ENCODE results near the gene CCDC85B. TPM values are rescaled to one million over a fixed set of nuclear protein-coding genes. Genes with fewer than 3 reads are reported as not detected.

CCDC85B gene
- polyA plus RNA-seq, 1 experiment: 33.4 TPM

GRCh38 chr11:65859812-65860277 lies 30.6 kb upstream of the CCDC85B start:
- DNase-seq (ENCODE audit: low read depth): no peak
- Histone ChIP-seq H3K27me3 (ENCODE audit: control insufficient read depth, insufficient read depth, low read length) (no peaks in the 10 kb centered on the region), H3K4me3 (ENCODE audit: low read depth, low read length) (peak overlapping the region; percentile 93), H3K36me3 (ENCODE audit: control insufficient read depth, insufficient read depth, low read length) (peaks cover 35% of the 10 kb centered on the region)
- POLR2A ChIA-PET: interaction anchor here (0.5 to 1.2 kb wide), 9 partner anchors 11 to 584 kb away, joined by 3 to 16 read pairs (median 4); partner anchors contain the start of genes BANF1 and FIBP
- TF ChIP-seq, protein P1, sequence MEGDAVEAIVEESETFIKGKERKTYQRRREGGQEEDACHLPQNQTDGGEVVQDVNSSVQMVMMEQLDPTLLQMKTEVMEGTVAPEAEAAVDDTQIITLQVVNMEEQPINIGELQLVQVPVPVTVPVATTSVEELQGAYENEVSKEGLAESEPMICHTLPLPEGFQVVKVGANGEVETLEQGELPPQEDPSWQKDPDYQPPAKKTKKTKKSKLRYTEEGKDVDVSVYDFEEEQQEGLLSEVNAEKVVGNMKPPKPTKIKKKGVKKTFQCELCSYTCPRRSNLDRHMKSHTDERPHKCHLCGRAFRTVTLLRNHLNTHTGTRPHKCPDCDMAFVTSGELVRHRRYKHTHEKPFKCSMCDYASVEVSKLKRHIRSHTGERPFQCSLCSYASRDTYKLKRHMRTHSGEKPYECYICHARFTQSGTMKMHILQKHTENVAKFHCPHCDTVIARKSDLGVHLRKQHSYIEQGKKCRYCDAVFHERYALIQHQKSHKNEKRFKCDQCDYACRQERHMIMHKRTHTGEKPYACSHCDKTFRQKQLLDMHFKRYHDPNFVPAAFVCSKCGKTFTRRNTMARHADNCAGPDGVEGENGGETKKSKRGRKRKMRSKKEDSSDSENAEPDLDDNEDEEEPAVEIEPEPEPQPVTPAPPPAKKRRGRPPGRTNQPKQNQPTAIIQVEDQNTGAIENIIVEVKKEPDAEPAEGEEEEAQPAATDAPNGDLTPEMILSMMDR (IDR thresholded peaks at IDR 0.05; ENCODE audit: insufficient read depth, low read depth, low read length): no peak
- CTCF ChIA-PET: interaction anchor here (0.6 to 4.5 kb wide), 24 partner anchors 10 to 921 kb away, joined by 3 to 70 read pairs (median 4); partner anchors contain the start of genes CCDC85B, EFEMP2, FIBP and KAT5

DNA sequence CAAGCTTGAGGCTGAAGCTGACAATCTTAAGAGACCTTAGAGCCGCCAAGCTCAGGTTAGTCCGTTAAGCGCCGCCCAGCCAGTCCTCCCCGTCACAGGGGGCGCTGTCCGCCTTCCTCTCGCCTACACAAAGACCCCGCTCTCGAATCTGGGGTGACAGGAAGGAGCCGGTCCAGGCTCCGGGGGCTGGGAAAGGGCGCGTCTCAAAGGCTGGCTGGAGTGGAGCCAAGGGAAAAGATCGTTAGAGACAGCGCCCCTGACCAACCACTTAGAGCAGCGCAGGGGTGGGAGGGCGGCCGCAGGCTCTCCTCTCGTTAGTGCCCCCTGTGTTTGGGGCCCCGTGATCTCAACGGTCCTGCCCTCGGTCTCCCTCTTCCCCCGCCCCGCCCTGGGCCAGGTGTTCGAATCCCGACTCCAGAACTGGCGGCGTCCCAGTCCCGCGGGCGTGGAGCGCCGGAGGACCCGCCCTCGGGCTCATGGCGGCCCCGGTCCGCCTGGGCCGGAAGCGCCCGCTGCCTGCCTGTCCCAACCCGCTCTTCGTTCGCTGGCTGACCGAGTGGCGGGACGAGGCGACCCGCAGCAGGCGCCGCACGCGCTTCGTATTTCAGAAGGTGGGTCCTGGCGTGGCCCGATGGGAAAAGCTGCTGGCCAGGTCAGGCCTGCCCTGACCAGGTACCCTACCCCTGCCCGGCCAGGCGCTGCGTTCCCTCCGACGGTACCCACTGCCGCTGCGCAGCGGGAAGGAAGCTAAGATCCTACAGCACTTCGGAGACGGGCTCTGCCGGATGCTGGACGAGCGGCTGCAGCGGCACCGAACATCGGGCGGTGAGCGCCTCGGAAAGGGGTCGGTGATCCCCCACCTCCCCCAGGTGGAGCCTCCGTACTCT lies 30.0 kb upstream of the CCDC85B start, which contains the start of gene MUS81:
TSS of gene MUS81 (plus strand) at position 156 of the 887 bp plus-strand sequence. CDS start at position 477, 321 bp downstream.
- CTCF ChIA-PET: interaction anchor here (0.6 to 4.5 kb wide), 22 partner anchors 10 to 922 kb away, joined by 3 to 70 read pairs (median 4); partner anchors contain the start of genes CCDC85B, EFEMP2, FIBP and KAT5

GRCh38 chr11:65861165-65861505 lies 29.3 kb upstream of the CCDC85B start:
- ChIA-PET POLR2A (interaction anchor here (0.7 kb wide), 1 partner anchor 10 kb away, joined by 3 read pairs; no protein-coding TSS in a partner anchor), CTCF (interaction anchor here (2.5 to 4.5 kb wide), 3 partner anchors 10 to 28 kb away, joined by 24 to 70 read pairs (median 44); partner anchors contain the start of genes CCDC85B, EFEMP2 and FIBP)
- H3K27me3 ChIP-seq (ENCODE audit: control insufficient read depth, insufficient read depth, low read length): no peaks in the 10 kb centered on the region
- H3K4me3 ChIP-seq (ENCODE audit: low read depth, low read length): peak overlapping the region; percentile 93
- H3K36me3 ChIP-seq (ENCODE audit: control insufficient read depth, insufficient read depth, low read length): peaks cover 29% of the 10 kb centered on the region
- DNase-seq (ENCODE audit: low read depth): no peak
- TF ChIP-seq, protein P1 (IDR thresholded peaks at IDR 0.05; ENCODE audit: insufficient read depth, low read depth, low read length): no peak

More for the DNA sequence above, 30.0 kb upstream of the CCDC85B start, which contains the start of gene MUS81:
- POLR2A ChIA-PET: interaction anchor here (0.6 to 1.2 kb wide), 5 partner anchors 11 to 184 kb away, joined by 3 to 7 read pairs (median 3); no protein-coding TSS in a partner anchor
- Histone ChIP-seq H3K4me3 (ENCODE audit: low read depth, low read length) (peak within 1 kb of the TSS; percentile 93), H3K36me3 (ENCODE audit: control insufficient read depth, insufficient read depth, low read length) (peaks cover 33% of the 10 kb centered on the region), H3K27me3 (ENCODE audit: control insufficient read depth, insufficient read depth, low read length) (no peaks in the 10 kb centered on the region)
- TF ChIP-seq, protein P1 (IDR thresholded peaks at IDR 0.05; ENCODE audit: insufficient read depth, low read depth, low read length): peak; percentile 93
- DNase-seq (ENCODE audit: low read depth): peak; percentile 78

GRCh38 chr11:65861533-65862183 lies 28.8 kb upstream of the CCDC85B start:
- Histone ChIP-seq H3K27me3 (ENCODE audit: control insufficient read depth, insufficient read depth, low read length) (no peaks in the 10 kb centered on the region), H3K4me3 (ENCODE audit: low read depth, low read length) (peak overlapping the region; percentile 93), H3K36me3 (ENCODE audit: control insufficient read depth, insufficient read depth, low read length) (peaks cover 31% of the 10 kb centered on the region)
- TF ChIP-seq, protein P1 (IDR thresholded peaks at IDR 0.05; ENCODE audit: insufficient read depth, low read depth, low read length): no peak
- ChIA-PET POLR2A (no interaction called here), CTCF (interaction anchor here (0.6 to 4.5 kb wide), 5 partner anchors 10 to 32 kb away, joined by 4 to 70 read pairs (median 24); partner anchors contain the start of genes CCDC85B, EFEMP2 and FIBP)
- DNase-seq (ENCODE audit: low read depth): no peak
